Adipocyte (in vitro differentiated cells): Measurements from ENCODE around the gene ATP5MK.

ENCODE experiments used
- DNase-seq: peaks from one replicate; pipeline ENCODE4 v3.0.0-alpha.2; 2015; ENCODE audit warnings: low read depth
- H3K27me3 ChIP-seq: replicated peaks from 2 replicates; pipeline ENCODE4 v1.7.0; 2013; ENCODE audit warnings: mild to moderate bottlenecking, low read length, moderate library complexity; ENCODE audit not compliant: control insufficient read depth, insufficient read depth
- H3K36me3 ChIP-seq: 2 replicates; pipeline ENCODE4 v1.7.0; 2013; ENCODE audit warnings: low read length, mild to moderate bottlenecking, moderate library complexity; ENCODE audit not compliant: control insufficient read depth, insufficient read depth, severe bottlenecking
- H3K4me1 ChIP-seq: 2 replicates; pipeline ENCODE4 v1.7.0; 2013; ENCODE audit warnings: mild to moderate bottlenecking, low read length, moderate library complexity; ENCODE audit not compliant: control insufficient read depth, insufficient read depth
- H3K4me3 ChIP-seq: 2 replicates; pipeline ENCODE4 v1.7.0; 2013; ENCODE audit warnings: mild to moderate bottlenecking, low read length, moderate library complexity
- H3K9ac ChIP-seq: 2 replicates; pipeline ENCODE4 v1.7.0; 2013; ENCODE audit warnings: mild to moderate bottlenecking, low read length, moderate library complexity
- H3K9me3 ChIP-seq: 2 replicates; pipeline ENCODE4 v1.7.0; 2013; ENCODE audit warnings: mild to moderate bottlenecking, low read length, moderate library complexity; ENCODE audit not compliant: control insufficient read depth

Gene ATP5MK

DNA sequence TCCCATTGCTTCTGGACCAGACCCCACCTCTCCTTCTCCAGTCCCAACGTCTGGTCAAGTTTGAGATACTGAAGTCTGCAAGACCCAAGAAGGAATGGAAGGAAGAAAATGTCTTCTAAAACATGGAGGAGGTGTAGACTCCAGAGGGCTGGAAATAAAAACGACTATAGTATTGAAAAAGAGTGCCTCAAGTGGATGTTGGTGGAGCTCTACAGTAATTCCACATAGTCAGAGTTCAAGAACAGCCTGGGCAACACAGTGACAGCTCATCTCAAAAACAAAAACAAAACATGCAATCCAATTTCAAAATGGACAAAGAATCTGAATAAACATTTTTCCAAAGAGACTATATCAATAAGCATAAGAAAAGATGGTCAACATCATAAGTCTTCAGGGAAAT is 43.0 kb downstream of the ATP5MK start:
- Histone ChIP-seq H3K4me3 (no peak overlapping the region), H3K4me1 (peaks cover 4% of the 10 kb centered on the region), H3K9me3 (no peaks in the 10 kb centered on the region), H3K9ac (no peak overlapping the region), H3K27me3 (no peaks in the 10 kb centered on the region), H3K36me3 (peaks cover 4% of the 10 kb centered on the region)
- DNase-seq: no peak

DNA sequence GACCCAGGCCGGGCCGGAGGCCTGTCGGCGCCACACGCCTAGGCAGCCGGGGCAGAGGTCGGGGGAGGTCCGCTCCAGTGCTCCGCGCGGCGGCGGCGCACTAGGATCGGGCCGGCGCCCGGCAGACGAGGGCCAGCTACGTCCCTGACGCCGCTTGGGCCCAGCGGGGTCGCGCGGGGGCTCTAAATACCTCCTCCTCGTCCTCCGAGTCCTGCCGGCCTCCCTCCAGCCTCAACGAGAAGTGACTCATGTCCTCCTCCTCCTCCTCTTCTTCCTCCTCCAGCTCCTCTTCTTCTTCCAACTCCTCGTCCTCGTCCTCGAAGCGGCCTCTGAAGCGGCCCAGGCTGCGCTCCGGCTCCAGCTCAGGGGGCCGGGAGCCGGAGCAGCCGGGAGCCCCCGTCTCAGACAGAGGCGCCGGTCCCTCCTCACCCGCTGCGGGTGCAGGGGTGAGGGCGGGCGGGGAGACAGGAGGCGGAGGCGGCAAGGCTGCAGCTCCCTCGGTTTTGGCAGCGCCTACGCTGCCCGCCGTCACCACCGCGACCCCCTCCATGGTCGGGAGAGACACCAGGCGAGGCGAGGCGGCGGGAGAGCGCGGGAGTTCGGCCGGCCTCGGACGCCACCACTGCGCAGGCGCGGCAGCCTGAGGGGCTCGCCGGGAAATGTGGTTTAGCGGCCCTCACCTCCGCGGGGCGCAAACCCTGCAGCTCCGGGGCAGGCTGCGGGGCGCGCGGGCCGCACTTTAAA is 45.6 kb downstream of the ATP5MK start, which contains the start of gene PCGF6:
Gene PCGF6, minus strand, starts transcription at position 624 of the 744 bp plus-strand sequence. Its CDS starts 74 bp downstream, at position 550.
- Histone ChIP-seq H3K4me1 (peaks cover 4% of the 10 kb centered on the region), H3K36me3 (peaks cover 24% of the 10 kb centered on the region), H3K9me3 (no peaks in the 10 kb centered on the region), H3K4me3 (peak within 1 kb of the TSS; percentile 90), H3K9ac (peak within 1 kb of the TSS; percentile 94), H3K27me3 (no peaks in the 10 kb centered on the region)
- DNase-seq: peak; percentile 91

DNA sequence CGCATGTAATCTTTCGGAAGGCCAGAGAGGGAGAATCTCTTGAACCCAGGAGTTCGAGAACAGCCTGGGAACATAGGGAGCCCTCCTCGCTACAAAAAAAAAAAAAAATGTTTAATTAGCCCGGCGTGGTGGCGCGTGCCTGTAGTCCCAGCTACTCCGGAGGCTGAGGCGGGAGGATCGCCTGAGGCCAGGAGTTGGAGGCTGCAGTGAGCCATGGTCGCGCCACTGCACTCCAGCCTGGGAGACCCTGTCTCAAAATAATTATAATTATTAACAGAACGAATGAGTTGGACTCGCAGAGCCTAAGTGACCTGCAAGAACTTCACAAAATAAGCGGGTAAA is 46.1 kb downstream of the ATP5MK start:
- peak overlapping the region; percentile 90 for H3K4me3 ChIP-seq
- no peak for DNase-seq

More for the DNA sequence above, 46.1 kb downstream of the ATP5MK start:
- no peaks in the 10 kb centered on the region for H3K27me3 ChIP-seq
- no peaks in the 10 kb centered on the region for H3K9me3 ChIP-seq
- H3K36me3 ChIP-seq: peaks cover 29% of the 10 kb centered on the region
- H3K4me1 ChIP-seq: peaks cover 4% of the 10 kb centered on the region
- H3K9ac ChIP-seq: peak overlapping the region; percentile 94
